Measurements from ENCODE around the gene COL5A1.

The COL5A1 gene

GRCh38 chr9:134607971-134608370 is 33.6 kb upstream of the COL5A1 start:
- DNase-seq, result no peak

- DNase-seq, result no peak
These were observed 30.6 kb upstream of the COL5A1 start for GRCh38 chr9:134611046-134611445.

GRCh38 chr9:134612309-134612708 is 29.3 kb upstream of the COL5A1 start:
- no peak for DNase-seq

- DNase-seq, result no peak
These were observed 28.9 kb upstream of the COL5A1 start for GRCh38 chr9:134612715-134613114.

GRCh38 chr9:134614256-134614655 is 27.3 kb upstream of the COL5A1 start:
- DNase-seq, result no peak

GRCh38 chr9:134616341-134616740 is 25.3 kb upstream of the COL5A1 start:
- DNase-seq, result no peak

GRCh38 chr9:134617246-134617645 is 24.4 kb upstream of the COL5A1 start:
- no peak for DNase-seq

- no peak for DNase-seq
These were observed 23.8 kb upstream of the COL5A1 start for GRCh38 chr9:134617836-134618162.

- no peak for DNase-seq
These were observed 23.3 kb upstream of the COL5A1 start for GRCh38 chr9:134618163-134618832.

- DNase-seq, result no peak
These were observed 22.7 kb upstream of the COL5A1 start for GRCh38 chr9:134618833-134619447.

- DNase-seq, result no peak
These were observed 22.1 kb upstream of the COL5A1 start for GRCh38 chr9:134619448-134619982.

- DNase-seq, result no peak
These were observed 21.5 kb upstream of the COL5A1 start for GRCh38 chr9:134619983-134620661.

GRCh38 chr9:134620751-134621557 is 20.6 kb upstream of the COL5A1 start:
- no peak for DNase-seq

- no peak for DNase-seq
These were observed 20.0 kb upstream of the COL5A1 start for GRCh38 chr9:134621558-134622110.

- no peak for DNase-seq
These were observed 18.7 kb upstream of the COL5A1 start for GRCh38 chr9:134622896-134623257.

- no peak for DNase-seq
These were observed 18.1 kb upstream of the COL5A1 start for GRCh38 chr9:134623258-134624066.

GRCh38 chr9:134624137-134624591 is 17.4 kb upstream of the COL5A1 start:
- DNase-seq, result no peak

GRCh38 chr9:134624621-134625181 is 16.9 kb upstream of the COL5A1 start:
- no peak for DNase-seq

GRCh38 chr9:134625361-134626068 is 16.1 kb upstream of the COL5A1 start:
- no peak for DNase-seq

- no peak for DNase-seq
These were observed 15.6 kb upstream of the COL5A1 start for GRCh38 chr9:134626069-134626423.
